GM18517 (cell line): ENCODE measurements around the gene RNASE4.
"Not testable (repeated sequence)": the region's sequence is repeated elsewhere in the genome, so short reads cannot be mapped to it uniquely, and the experiment has no call there.

Source experiments
- ATAC-seq: cut with Tn5 transposase; IDR thresholded peaks from one replicate; pipeline ENCODE4 v1.9.1; 2021; ENCODE audit warnings: mild to moderate bottlenecking, moderate library complexity; ENCODE audit not compliant: unreplicated experiment

The RNASE4 gene

GRCh38 chr14:20697273-20698017 lies 13.1 kb downstream of the RNASE4 start:
- ATAC-seq = no peak

- no peak for ATAC-seq
Measured at GRCh38 chr14:20698018-20698329, 13.6 kb downstream of the RNASE4 start.

DNA sequence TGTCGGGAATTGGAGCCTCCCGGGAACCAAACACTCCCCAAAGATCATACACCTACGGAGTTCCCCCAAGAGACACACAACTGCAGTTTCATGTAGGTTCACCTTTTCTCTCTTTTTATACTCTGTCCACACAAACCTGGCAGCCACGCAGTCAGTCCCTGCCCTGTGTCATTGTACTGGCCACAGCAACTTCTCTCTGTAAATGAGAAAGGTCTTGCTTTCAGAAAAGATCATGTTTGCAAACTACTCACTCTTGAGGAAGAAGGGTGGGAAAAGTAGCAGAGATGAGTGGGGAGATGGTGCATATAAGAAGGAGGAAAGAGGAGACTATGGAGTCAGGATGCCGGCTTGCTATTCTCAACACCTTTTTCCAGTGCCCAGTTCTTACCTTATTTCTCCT lies 14.6 kb downstream of the RNASE4 start:
- no peak for ATAC-seq

GRCh38 chr14:20699931-20700330 lies 15.6 kb downstream of the RNASE4 start:
- no peak for ATAC-seq

DNA sequence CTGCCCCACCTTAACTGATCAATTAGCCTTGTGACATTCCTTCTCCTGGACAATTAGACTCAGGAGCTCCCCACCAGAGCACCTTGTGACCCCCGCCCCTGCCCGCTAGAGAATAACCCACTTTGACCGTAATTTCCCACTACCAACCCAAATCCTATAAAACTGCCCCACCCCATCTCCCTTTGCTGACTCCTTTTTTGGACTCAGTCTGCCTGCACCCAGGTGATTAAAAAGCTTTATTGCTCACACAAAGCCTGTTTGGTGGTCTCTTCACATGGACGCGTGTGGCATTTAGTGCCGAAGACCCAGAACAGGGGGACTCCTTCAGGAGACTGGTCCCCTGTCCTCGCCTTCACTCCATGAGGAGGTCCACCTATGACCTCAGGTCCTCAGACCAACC lies 16.6 kb downstream of the RNASE4 start:
- ATAC-seq = not testable (repeated sequence)

DNA sequence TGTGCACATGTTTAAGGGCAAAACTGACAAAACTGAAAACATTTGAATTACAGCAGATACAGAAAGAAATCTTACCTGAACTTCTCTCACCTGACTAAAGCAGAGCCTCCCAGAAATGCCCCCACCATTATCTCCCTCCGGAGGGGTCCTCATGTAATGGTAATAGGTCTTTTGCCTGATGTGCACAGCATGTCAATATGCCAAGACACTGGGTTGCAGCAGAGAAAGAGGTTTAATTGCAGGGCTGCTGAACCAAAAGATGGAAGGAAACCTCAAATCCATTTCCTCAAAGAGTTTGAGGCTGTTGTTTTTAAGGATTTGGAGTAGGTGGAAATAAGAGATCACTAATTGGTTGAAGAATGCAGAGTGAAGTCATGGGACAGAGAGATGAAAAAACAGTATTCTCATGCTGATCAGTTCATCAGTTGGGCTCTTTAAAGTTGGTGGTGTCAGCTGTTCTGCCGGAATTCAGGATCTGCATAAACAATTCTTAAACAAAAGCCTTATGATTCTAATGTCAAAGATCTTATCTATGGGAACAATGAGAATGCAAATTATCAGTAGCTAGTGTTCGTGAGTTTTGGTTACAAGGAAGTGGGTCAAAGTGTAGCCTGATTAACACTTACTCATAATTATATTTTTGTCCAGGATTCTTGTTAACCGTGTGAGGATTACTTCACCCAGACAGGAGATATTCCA lies 22.4 kb downstream of the RNASE4 start:
- ATAC-seq = no peak

DNA sequence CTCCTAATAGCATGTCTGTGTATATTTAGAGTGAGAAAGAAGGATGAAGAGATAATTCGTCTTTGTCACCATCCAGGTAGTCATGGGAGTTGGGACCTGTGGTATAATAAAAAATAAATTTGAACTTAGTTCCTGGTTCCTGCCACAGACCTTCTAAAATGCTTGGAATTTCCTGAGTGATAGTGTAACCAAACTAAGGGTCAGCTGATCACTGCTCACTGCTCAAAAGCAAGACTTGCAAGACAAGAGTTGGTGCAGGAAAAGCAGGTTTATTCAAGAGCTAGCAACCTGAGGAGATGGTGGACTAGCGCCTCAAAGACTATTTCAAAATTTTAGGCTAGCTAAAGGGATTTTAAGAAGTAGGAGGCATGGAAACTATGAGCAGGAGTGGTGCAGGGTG lies 23.3 kb downstream of the RNASE4 start:
- no peak for ATAC-seq

DNA sequence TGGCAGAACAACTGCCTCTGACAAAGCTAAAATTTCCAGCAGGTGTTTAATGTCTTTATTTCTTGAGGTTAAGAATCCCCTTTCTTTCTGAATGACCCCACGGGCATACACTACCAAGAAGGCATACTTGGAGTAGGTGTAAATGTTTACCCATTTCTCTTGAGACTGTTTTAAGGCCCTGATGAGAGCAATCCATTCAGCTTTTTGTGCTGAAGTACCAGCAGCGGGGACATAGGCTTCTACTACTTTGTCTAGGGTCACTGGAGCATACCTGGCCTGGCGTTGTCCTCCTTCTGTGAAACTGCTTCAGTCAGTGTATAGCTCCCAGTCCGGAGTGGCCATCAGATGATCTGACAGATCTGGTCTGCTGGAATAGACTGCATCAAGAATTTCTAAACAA lies 26.9 kb downstream of the RNASE4 start:
- no peak for ATAC-seq

- no peak for ATAC-seq
Measured at GRCh38 chr14:20711685-20712084, 27.3 kb downstream of the RNASE4 start.

GRCh38 chr14:20712904-20713303 lies 28.5 kb downstream of the RNASE4 start:
- ATAC-seq = no peak

GRCh38 chr14:20714593-20715250 lies 30.4 kb downstream of the RNASE4 start:
- ATAC-seq = no peak

DNA sequence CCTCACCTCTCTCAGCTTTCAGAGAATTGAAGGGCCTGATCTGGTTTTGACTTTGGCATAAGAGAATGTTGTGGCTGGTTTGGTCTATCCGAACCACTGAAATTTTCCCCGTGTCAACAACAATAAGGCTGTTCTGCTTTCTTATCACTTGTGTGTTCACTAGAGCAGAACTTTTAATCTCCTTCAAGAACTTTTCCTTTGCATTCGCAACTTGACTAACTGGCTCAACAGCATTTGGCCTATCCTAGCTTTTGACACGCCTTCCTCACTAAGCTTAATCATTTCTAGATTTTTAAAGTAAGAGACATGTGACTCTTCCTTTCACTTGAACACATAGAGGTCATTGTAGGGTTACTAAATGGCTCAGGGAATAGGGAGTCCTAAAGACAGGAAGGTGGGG lies 35.4 kb downstream of the RNASE4 start:
- no peak for ATAC-seq

- ATAC-seq = no peak
Measured at GRCh38 chr14:20720741-20721140, 36.4 kb downstream of the RNASE4 start.

DNA sequence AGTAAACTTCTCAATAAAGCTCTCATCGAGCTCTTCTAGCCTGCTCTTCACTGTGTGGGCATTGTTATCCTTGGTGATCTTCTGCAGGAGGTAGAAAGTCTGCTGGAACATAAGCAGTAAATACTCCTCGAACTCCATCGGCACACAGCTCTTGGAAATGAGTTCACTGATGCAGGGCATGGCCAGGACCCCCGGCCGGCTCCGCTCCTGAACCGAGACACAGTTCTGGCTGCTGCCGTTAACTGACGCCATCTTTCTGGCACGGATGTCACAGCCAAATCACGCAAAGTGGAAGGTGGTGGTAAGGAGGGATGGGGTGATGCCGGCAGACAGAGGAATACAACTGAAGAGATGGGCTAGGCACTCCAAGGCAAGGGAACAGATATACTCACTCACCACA lies 37.7 kb downstream of the RNASE4 start:
- no peak for ATAC-seq

DNA sequence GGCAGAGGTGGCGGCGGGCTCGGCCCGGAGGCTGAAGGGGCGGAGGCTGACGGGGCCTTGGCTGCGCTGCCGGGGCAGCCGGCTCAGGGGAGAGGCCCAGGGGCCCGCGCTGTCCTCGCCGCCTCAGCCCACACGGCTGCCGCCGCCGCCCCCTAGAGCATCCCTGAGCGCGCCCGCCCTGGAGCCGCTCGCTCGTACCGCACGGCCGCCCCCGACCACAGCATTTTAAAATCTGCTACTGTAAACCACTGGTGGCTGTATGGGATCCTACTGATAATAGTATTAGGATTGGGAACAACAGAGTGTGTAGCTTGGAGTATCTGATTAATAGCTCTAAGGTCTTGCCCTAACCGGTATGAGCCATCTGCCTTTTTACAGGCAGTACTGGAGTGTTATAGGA lies 39.1 kb downstream of the RNASE4 start:
- no peak for ATAC-seq

- ATAC-seq = not testable (repeated sequence)
Measured at GRCh38 chr14:20726121-20726520, 41.8 kb downstream of the RNASE4 start.

GRCh38 chr14:20726531-20726930 lies 42.2 kb downstream of the RNASE4 start:
- ATAC-seq = no peak

GRCh38 chr14:20730891-20731290 lies 46.5 kb downstream of the RNASE4 start:
- no peak for ATAC-seq

- ATAC-seq = no peak
Measured at GRCh38 chr14:20732477-20732876, 48.1 kb downstream of the RNASE4 start.

DNA sequence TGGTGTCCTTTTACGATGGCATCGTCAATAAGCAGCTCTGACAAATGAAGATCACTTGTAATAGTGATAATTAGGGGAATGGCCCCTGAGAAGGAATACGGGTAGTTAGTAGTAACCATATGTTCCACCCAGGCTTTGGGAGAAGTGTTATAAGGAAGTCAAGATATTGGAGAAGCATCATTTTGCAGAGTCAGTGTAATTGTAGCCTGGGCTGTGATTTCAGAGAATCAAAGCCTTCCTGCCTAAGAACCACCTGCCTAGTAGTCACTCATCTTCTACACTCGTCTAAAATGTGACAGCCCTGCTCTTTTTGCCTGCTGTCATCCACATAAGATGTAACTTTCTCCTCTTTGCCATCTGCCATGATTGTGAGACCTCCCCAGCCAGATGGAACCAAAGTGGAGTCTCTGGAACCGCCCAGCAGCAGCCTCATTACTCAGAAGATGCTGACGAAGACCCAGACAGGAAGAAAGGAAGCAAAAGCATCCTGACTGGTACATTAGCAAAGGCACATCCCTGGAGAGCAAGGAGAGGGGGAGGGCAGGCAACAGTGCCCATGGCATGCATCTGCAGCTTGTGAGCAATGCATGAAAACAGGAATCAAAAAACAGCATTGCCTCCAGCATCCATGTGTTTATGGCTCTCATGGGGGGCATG lies 48.7 kb downstream of the RNASE4 start:
- ATAC-seq = no peak

DNA sequence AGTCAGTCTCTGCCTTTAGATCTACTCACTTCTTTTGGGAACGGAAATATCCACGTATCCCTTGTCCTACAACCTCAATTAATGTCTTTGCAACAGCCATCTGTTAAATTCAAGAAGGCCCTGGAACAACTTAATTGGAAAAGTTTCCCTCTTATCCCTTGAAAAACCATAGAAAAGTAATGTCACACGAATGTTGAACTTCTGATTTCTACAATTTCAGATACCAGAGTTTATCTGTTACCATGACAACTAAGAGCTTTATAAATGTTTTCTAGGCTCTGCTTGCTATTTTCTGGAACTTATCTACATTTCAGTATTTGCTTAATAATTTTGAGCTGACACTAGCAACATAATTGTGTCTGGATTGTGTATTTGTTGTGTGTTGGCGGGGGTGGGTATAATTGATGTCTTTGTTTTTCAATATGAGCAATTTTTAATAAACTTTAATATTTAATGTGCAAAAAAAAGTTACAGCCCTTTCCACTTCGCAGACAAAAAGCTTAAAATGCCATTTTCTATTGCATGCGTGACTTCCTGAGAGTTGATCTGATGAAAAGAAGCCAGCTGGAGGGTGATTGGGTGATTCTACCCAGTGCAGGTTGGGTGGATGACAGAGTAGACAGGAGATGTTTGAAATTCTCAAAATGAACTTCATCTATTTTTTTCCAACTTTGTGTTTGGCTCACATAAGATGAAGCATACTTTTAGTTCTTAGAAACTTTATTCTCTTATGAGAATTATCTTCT lies 49.5 kb downstream of the RNASE4 start:
- no peak for ATAC-seq
